Neural progenitor cell (in vitro differentiated cells): Measurements from ENCODE around the gene PAH. TPM values are rescaled to one million over a fixed set of nuclear protein-coding genes. Genes with fewer than 3 reads are reported as not detected.

Experiments
- DNase-seq: peaks from one replicate; pipeline ENCODE4 v3.0.0-alpha.2; 2016; ENCODE audit warnings: low spot score
- H2AFZ ChIP-seq: fragments of 200-600 bp; sonication (generic); replicated peaks from 2 replicates; pipeline ENCODE4 v1.6.1; 2016; ENCODE audit warnings: antibody characterized with exemption
- H3F3A ChIP-seq: fragments of 200-600 bp; sonication (generic); 2 replicates; pipeline ENCODE4 v1.6.1; 2016; ENCODE audit warnings: antibody characterized with exemption, low read depth
- H3K27ac ChIP-seq: fragments of 200-600 bp; sonication (generic); 2 replicates; pipeline ENCODE4 v1.5.1; 2016; ENCODE audit warnings: mild to moderate bottlenecking
- H3K27me3 ChIP-seq: fragments of 200-600 bp; sonication (generic); 2 replicates; pipeline ENCODE4 v1.6.1; 2016; ENCODE audit warnings: mild to moderate bottlenecking, moderate library complexity
- H3K36me3 ChIP-seq: fragments of 200-600 bp; sonication (generic); 2 replicates; pipeline ENCODE4 v1.5.1; 2016
- H3K4me1 ChIP-seq: fragments of 200-600 bp; sonication (generic); 2 replicates; pipeline ENCODE4 v1.6.1; 2016; ENCODE audit warnings: mixed run types
- H3K4me2 ChIP-seq: fragments of 200-600 bp; sonication (generic); 2 replicates; pipeline ENCODE4 v1.6.1; 2016
- H3K4me3 ChIP-seq: fragments of 200-600 bp; sonication (generic); 2 replicates; pipeline ENCODE4 v1.5.1; 2016
- H3K79me2 ChIP-seq: fragments of 200-600 bp; sonication (generic); 2 replicates; pipeline ENCODE4 v1.6.1; 2016; ENCODE audit warnings: low read depth
- H3K9ac ChIP-seq: fragments of 200-600 bp; sonication (generic); 2 replicates; pipeline ENCODE4 v1.6.1; 2016
- H3K9me3 ChIP-seq: fragments of 200-600 bp; sonication (generic); 2 replicates; pipeline ENCODE4 v1.5.1; 2016; ENCODE audit warnings: low read depth
- H4K20me1 ChIP-seq: fragments of 200-600 bp; sonication (generic); 2 replicates; pipeline ENCODE4 v1.6.1; 2016; ENCODE audit warnings: low read depth
- H3K27ac Mint-ChIP-seq: 3 replicates; pipeline ENCODE4 v1.8.0; 2021; ENCODE audit warnings: mixed read lengths
- H3K27me3 Mint-ChIP-seq: 2 replicates; pipeline ENCODE4 v1.8.0; 2022; ENCODE audit warnings: low read depth, mild to moderate bottlenecking, inconsistent platforms, moderate library complexity, mixed read lengths; ENCODE audit not compliant: insufficient read depth
- H3K36me3 Mint-ChIP-seq: 3 replicates; pipeline ENCODE4 v1.8.0; 2021; ENCODE audit warnings: mixed read lengths
- H3K4me1 Mint-ChIP-seq: 3 replicates; pipeline ENCODE4 v1.8.0; 2021; ENCODE audit warnings: mixed read lengths
- H3K4me3 Mint-ChIP-seq: 3 replicates; pipeline ENCODE4 v1.8.0; 2021; ENCODE audit warnings: mild to moderate bottlenecking, moderate library complexity, mixed read lengths
- H3K9me3 Mint-ChIP-seq: 3 replicates; pipeline ENCODE4 v1.8.0; 2020; ENCODE audit warnings: mixed read lengths
- EZH2 ChIP-seq: fragments of 200-600 bp; sonication (generic); IDR thresholded peaks from 2 replicates; pipeline ENCODE4 v1.6.1; 2017; ENCODE audit warnings: antibody characterized with exemption, mild to moderate bottlenecking, moderate library complexity
- EZH2phosphoT487 ChIP-seq: fragments of 200-600 bp; sonication (generic); IDR thresholded peaks from 2 replicates; pipeline ENCODE4 v1.6.1; 2017; ENCODE audit warnings: antibody characterized with exemption
- total RNA-seq: library from RNA; depleted of rRNA; stranded (reverse); fragments of >200 nt; gene quantifications from 2 replicates; pipeline ENCODE4 v1.2.3, GENCODE V29; 2015; ENCODE audit warnings: low replicate concordance
- TF ChIP-seq, protein P1 (sequence below): fragments of 200-600 bp; sonication (generic); IDR thresholded peaks from 2 replicates; pipeline ENCODE4 v1.5.1; 2017; ENCODE audit warnings: antibody characterized with exemption, mild to moderate bottlenecking

Gene PAH
- total RNA-seq, 1 donor from 2014 or later, result 0.07 TPM

DNA sequence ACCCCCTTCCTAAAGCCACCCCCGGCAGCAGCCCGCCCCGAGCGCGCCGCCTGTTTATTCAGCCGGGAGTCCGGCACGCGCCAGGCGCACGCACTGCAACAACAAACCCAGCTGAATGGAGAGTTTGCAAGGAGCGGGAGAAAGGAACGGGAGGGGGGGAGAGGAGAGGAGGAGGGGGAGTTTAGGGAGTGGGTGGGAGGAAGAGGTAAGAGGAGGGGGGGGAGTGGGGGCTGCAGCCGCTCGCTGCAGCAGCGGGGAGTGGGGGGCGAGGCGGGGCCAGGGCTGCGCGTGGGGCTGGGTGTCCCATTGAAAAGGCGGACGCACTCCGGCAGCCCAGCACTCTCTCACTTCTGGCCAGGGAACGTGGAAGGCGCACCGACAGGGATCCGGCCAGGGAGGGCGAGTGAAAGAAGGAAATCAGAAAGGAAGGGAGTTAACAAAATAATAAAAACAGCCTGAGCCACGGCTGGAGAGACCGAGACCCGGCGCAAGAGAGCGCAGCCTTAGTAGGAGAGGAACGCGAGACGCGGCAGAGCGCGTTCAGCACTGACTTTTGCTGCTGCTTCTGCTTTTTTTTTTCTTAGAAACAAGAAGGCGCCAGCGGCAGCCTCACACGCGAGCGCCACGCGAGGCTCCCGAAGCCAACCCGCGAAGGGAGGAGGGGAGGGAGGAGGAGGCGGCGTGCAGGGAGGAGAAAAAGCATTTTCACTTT, 40.5 kb upstream of the PAH start, which contains the start of gene ASCL1:
Gene ASCL1, plus strand, starts transcription at position 336 of the 712 bp plus-strand sequence. CDS start 571 bp downstream, outside the sequence.
- Histone ChIP-seq H3K79me2 (no peaks in the 10 kb centered on the region), H2AFZ (peak within 1 kb of the TSS; percentile 92), H3K4me1 (peaks cover 37% of the 10 kb centered on the region), H3K27ac (no peak within 1 kb of the TSS), H4K20me1 (peaks cover 61% of the 10 kb centered on the region), H3K4me3 (peak within 1 kb of the TSS; percentile 65), H3K9ac (no peak within 1 kb of the TSS), H3K27me3 (peaks cover 100% of the 10 kb centered on the region), H3K4me2 (peak within 1 kb of the TSS; percentile 92), H3K9me3 (no peaks in the 10 kb centered on the region), H3K36me3 (no peaks in the 10 kb centered on the region), H3F3A (peaks cover 35% of the 10 kb centered on the region)
- Mint-ChIP-seq H3K27me3 (peaks cover 60% of the 10 kb centered on the region), H3K36me3 (no peaks in the 10 kb centered on the region), H3K27ac (peak within 1 kb of the TSS; percentile 86), H3K9me3 (peaks cover 5% of the 10 kb centered on the region), H3K4me3 (peak within 1 kb of the TSS; percentile 96), H3K4me1 (peaks cover 45% of the 10 kb centered on the region)
- peak; percentile 71 for DNase-seq
- TF ChIP-seq EZH2, result peak; percentile 14
- no peak for TF ChIP-seq EZH2phosphoT487

DNA sequence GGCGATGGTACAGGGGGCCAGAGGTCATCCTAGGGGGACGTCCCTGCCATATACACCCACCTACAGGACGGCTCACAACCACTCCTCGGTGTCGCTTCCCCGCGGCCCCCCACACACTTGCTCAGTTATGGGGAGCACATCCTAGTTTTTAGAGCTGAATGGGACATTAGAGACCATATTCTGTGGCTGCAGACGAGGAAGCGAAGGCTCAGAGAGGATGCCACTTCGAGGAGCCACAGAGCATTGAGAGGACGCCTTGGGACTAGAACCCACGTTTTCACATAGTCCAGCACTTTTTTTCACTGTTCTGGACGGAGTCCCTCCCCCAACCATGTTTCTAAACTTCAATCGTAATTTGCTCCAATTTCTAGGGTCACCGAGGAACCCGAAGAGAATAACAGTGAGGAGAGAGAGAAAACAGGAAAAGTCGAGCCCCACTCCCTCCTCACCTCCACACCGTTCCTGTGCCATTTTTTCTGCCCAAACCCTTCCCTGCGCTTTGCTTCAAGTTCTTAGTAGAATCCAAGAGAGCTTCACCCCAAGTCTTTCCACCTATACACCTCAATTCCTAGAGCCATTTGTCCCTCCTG, 39.8 kb upstream of the PAH start:
- Histone ChIP-seq H3F3A (peaks cover 33% of the 10 kb centered on the region), H3K27me3 (peaks cover 100% of the 10 kb centered on the region), H2AFZ (no peak overlapping the region), H4K20me1 (peaks cover 60% of the 10 kb centered on the region), H3K4me2 (peak overlapping the region; percentile 92), H3K9ac (no peak overlapping the region), H3K27ac (no peak overlapping the region), H3K4me3 (peak overlapping the region; percentile 65), H3K79me2 (no peaks in the 10 kb centered on the region), H3K4me1 (peaks cover 42% of the 10 kb centered on the region), H3K36me3 (no peaks in the 10 kb centered on the region), H3K9me3 (no peaks in the 10 kb centered on the region)
- Mint-ChIP-seq H3K4me1 (peaks cover 45% of the 10 kb centered on the region), H3K27ac (peak overlapping the region; percentile 53), H3K9me3 (peaks cover 5% of the 10 kb centered on the region), H3K4me3 (peak overlapping the region; percentile 96), H3K36me3 (no peaks in the 10 kb centered on the region), H3K27me3 (peaks cover 58% of the 10 kb centered on the region)
- TF ChIP-seq, protein P1, sequence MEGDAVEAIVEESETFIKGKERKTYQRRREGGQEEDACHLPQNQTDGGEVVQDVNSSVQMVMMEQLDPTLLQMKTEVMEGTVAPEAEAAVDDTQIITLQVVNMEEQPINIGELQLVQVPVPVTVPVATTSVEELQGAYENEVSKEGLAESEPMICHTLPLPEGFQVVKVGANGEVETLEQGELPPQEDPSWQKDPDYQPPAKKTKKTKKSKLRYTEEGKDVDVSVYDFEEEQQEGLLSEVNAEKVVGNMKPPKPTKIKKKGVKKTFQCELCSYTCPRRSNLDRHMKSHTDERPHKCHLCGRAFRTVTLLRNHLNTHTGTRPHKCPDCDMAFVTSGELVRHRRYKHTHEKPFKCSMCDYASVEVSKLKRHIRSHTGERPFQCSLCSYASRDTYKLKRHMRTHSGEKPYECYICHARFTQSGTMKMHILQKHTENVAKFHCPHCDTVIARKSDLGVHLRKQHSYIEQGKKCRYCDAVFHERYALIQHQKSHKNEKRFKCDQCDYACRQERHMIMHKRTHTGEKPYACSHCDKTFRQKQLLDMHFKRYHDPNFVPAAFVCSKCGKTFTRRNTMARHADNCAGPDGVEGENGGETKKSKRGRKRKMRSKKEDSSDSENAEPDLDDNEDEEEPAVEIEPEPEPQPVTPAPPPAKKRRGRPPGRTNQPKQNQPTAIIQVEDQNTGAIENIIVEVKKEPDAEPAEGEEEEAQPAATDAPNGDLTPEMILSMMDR, result no peak
- peak; percentile 57 for TF ChIP-seq EZH2
- peak; percentile 8 for TF ChIP-seq EZH2phosphoT487
- no peak for DNase-seq

DNA sequence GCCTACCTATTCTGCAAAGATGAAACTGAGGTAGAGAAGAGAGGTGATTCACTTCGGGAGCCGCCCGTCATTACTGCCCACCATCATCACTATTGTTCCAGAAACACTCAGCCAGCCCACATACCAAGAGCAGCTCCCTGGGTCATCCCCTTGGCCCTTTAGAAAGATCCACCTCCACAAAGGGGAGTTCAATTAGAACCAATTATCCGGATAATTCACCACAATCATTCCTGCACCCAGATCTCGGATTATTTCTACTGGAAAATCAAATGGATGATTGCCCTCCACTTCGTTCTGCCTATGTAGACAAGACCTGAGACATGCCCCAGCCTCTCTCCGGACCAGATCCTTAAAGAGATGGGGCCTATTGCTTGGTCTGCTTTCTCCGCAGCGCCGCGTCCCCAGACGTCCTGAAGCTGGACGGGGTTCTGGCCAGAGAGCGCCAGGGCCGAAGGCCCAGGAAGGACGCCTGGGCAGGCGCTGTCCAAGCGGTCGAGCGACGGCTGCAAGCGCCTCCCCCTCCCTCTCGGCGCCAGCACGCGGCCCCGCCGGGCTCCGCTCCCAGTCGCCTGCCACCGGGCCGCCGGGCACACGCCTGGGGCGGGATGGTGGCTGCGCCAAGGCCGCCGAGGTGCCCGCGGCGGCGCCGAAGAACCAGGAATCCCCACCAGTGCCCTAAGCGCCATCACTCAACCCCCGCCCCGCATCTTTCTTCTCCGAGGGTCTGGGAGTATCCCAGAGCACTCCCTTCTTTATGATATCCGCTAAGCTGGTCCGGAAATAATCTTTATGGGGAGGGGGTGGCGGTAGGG, 39.1 kb upstream of the PAH start:
- no peaks in the 10 kb centered on the region for H3K9me3 ChIP-seq
- Mint-ChIP-seq H3K9me3 (peaks cover 5% of the 10 kb centered on the region), H3K4me3 (peak overlapping the region; percentile 96), H3K4me1 (peaks cover 47% of the 10 kb centered on the region), H3K36me3 (no peaks in the 10 kb centered on the region), H3K27me3 (peaks cover 60% of the 10 kb centered on the region), H3K27ac (no peak overlapping the region)
- peaks cover 100% of the 10 kb centered on the region for H3K27me3 ChIP-seq
- H3K4me3 ChIP-seq, result peak overlapping the region; percentile 65
- H3K27ac ChIP-seq, result no peak overlapping the region
- H3K79me2 ChIP-seq, result no peaks in the 10 kb centered on the region
- H3K36me3 ChIP-seq, result no peaks in the 10 kb centered on the region
- peak; percentile 69 for TF ChIP-seq EZH2phosphoT487
- TF ChIP-seq EZH2, result peak; percentile 66
- TF ChIP-seq, protein P1, result peak; percentile 2
- peaks cover 28% of the 10 kb centered on the region for H3F3A ChIP-seq
- peaks cover 53% of the 10 kb centered on the region for H4K20me1 ChIP-seq
- peak; percentile 76 for DNase-seq
- H3K4me2 ChIP-seq, result peak overlapping the region; percentile 92
- H3K9ac ChIP-seq, result no peak overlapping the region
- H2AFZ ChIP-seq, result no peak overlapping the region
- H3K4me1 ChIP-seq, result peaks cover 42% of the 10 kb centered on the region
